Dedifferentiated amniotic fluid mesenchymal stem cell (primary cell): ENCODE data around the gene SHROOM2.

Source experiments
- DNase-seq: peaks from one replicate; pipeline ENCODE4 v3.0.0-alpha.2; 2016; ENCODE audit errors: extremely low spot score

Gene SHROOM2

DNA sequence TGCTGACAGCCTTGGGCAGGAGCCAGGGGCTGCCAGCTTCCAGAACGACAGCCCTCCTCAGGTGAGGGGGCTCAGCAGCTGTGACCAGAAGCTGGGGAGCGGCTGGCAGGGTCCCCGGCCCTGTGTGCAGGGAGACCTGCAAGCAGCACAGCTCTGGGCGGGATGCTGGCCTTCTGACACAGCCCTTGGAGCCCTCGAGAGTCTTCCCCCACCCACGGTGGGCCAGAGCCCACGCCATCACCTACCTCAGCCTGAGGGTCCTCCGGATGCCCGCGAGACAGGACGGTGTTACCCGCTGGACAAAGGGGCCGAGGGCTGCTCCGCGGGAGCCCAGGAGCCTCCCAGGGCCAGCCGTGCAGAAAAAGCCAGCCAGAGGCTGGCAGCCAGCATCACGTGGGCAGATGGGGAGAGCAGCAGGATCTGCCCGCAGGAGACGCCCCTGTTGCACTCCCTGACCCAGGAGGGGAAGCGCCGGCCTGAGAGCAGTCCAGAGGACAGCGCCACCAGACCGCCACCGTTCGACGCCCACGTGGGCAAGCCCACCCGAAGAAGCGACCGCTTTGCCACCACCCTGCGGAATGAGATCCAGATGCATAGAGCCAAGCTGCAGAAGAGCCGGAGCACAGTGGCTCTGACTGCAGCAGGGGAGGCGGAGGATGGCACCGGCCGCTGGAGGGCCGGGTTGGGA is 109.1 kb downstream of the SHROOM2 start:
- no peak for DNase-seq

DNA sequence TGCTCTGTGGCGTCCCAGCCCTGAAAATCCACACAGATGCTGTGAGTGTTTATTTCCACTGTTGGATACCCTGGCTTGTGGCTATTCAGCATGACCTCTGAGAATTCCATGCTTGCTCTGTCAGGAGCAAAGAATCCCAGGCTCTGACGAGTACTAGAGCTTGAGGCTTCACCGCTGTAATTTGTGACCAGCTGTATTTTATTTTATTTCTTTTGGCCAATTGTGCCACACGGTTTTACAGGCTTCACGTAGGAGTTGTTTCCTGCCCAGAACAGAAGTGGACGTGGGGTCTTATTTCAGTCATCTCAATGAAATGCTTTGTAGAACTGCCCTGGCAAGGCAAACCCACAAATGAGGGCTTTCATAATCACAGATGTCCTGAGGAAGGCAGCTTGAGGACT is 111.5 kb downstream of the SHROOM2 start:
- peak; percentile 89 for DNase-seq

GRCh38 chrX:9899640-9900111 is 113.4 kb downstream of the SHROOM2 start:
- no peak for DNase-seq

DNA sequence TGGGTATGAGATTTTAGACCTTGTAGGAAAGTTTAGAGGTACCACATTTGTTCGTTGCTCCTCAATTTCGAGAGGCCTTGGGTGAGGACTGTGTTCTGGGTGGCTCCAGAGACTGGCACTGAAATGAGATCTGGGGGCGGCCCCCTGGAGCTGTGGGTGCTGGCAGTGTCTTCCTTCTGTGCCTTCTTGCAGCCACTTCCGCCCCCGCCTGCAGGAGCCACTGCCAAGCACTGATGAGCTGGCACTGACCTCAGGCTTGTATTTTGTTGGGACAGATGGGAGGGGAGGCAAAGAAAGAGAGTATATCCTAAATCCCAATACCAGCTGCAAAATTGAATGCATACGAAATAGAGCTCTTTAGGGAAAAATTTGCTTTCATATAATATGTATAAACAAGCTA is 116.4 kb downstream of the SHROOM2 start:
- no peak for DNase-seq

DNA sequence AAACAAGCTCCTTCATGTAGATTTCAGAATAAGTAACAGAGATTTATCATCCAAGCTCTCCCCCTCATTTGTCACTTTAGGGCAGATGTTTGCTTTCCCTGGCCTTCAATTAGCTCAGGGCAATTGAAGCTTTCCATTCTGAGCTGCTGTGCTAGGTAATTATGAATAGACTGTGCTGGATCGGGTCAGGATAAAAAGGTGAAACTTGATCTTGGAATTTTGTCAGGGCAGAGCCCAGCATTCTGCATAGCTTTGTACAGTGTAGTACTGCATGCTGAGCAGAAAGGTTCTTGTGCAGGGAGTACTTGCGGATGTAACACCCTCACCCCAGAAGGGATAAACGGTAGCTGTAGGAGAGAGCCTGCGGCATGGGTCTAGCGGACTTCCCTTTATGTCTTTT is 116.9 kb downstream of the SHROOM2 start:
- no peak for DNase-seq

- DNase-seq: peak; percentile 54
Observed at GRCh38 chrX:9905288-9905687, 119.1 kb downstream of the SHROOM2 start.

DNA sequence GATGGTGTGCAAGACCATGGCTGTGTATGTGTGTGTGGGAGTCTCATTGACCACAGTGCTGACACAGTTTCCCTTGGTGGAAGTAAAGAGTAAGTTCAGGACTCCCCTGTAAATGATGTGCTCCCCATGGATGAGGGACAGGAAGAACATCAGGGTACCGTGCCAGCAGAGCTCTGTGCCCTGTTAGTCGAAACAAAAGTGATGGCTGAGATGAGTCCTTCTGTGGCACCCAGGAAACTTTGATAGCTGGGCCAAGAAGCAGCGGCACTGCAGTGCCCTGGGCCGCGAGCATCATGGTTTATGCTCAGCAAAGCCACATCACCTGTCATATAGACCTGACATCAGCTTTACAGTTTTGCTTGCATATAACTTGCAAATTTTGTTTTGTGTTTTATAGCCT is 119.5 kb downstream of the SHROOM2 start:
- no peak for DNase-seq

DNA sequence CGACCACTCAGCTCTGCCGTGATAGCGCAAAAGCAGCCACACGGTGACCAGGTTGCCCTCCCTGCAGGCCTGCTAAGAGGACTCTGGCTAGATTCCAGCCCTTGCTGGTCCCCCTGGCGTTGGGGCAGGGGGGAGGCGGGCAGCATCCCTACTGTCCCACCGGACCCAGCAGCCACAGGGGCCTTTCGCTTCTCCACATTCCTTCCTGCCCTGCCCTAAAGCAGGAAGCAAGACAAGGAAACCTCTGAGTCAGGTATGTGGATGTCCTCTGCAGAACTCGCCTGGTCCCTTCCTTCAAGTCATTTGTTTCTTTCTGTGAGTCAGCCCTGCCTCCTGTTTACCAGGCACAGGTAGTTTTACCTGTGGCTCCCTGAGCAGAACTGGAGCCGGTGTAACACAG is 120.7 kb downstream of the SHROOM2 start:
- DNase-seq: no peak

- no peak for DNase-seq
Observed at GRCh38 chrX:9907645-9908387, 121.6 kb downstream of the SHROOM2 start.

GRCh38 chrX:9909254-9909653 is 123.0 kb downstream of the SHROOM2 start:
- no peak for DNase-seq

DNA sequence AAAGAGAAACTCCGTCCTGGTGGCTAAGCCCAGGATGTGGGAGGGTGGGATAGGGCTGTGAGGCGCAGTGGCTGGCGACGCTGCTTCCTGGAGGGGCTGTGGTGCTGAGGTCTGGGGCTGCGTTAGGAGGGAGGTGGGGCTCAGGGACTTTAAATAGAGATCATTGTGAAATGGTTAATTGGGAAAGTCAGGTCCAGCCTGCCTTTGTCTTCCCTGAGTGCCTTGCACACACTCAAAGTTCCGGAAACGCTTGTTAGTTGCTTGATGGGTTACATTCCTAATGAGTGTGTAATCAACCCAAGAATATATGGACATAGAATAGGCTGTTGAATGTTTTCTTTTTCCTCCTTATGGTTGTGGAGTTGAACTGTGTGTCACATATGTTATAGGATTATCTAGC is 125.3 kb downstream of the SHROOM2 start:
- peak; percentile 46 for DNase-seq

- no peak for DNase-seq
Observed at GRCh38 chrX:9912351-9913145, 126.3 kb downstream of the SHROOM2 start.

GRCh38 chrX:9913146-9913433 is 126.9 kb downstream of the SHROOM2 start:
- no peak for DNase-seq

- no peak for DNase-seq
Observed at GRCh38 chrX:9917861-9918260, 131.6 kb downstream of the SHROOM2 start.

DNA sequence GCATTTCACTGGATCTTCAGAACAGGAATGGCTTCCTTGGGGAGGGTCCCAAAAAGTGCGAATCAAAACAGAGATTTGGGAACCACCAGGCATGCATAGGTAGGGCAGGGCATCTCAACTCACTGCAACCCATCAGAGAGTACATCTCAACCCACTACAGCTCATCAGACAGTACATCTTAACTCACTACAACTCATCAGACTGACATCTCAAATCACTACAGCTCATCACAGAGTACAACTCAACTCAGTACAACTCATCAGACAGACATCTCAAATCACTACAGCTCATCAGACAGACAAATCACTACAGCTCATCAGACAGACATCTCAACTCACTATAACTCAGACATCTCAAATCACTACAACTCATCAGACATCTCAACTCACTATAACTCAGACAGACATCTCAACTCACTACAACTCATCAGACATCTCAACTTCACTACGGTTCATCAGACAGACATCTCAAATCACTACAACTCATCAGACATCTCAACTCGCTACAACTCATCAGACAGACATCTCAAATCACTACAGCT is 133.5 kb downstream of the SHROOM2 start:
- DNase-seq: no peak

DNA sequence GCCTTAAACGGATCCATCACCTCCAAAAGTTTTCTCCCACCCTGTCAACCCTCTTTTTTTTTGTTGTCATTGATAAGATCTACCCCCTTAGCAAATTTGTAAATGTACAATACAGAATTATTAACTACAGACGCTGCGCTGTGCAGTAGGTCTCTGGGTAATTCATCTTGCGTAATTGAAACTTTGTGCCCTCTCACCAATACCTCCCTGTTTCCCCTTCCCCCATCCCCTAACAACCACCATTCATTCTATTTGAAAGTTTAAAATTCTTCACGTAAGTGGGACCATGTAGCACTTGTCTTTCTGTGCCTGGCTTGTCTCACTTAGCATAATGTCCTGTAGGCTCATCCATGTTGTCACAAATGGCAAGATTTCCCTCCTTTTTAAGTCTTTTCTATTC is 135.2 kb downstream of the SHROOM2 start:
- no peak for DNase-seq

DNA sequence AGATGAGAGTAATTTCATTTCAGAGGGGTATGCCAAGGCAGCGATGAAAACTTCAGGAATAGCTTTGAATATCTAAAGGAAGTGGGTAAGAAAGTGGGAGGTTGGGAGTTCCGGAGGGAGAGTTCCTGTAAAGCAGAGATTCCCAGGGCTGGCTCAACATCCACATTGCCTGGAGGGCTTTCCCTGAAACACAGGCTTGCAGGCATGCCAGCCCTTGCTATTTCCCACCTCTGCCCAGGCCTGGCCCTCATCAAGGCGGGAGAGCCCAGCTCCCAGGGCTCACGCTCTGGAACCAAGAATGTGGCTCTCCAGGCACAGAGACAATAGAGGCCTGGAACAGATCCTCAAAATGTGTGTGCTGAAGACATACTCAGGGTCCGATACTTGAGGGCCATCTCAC is 137.1 kb downstream of the SHROOM2 start:
- no peak for DNase-seq

- no peak for DNase-seq
Observed at GRCh38 chrX:9926002-9926401, 139.8 kb downstream of the SHROOM2 start.

- no peak for DNase-seq
Observed at GRCh38 chrX:9927698-9928482, 141.7 kb downstream of the SHROOM2 start.

DNA sequence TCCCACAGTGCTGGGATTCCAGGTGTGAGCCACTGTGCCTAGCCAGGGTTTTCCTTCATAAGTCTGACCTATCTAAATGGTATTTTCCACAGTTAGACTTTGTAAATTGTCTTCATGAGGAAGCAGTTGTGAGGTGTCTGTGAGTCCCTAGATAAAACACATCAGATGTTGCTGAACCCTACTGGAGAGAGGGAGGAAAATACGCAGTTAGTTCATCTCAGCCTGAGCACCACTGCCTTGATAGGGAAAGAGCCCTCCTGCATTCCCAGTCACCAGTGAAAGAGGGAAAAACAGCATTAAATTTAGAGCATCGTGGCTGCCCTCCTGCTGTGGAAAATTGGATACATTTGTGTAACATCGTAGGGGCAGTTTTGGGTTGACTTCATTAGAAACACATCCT is 149.2 kb downstream of the SHROOM2 start:
- no peak for DNase-seq

GRCh38 chrX:9937761-9938160 is 151.5 kb downstream of the SHROOM2 start:
- no peak for DNase-seq

DNA sequence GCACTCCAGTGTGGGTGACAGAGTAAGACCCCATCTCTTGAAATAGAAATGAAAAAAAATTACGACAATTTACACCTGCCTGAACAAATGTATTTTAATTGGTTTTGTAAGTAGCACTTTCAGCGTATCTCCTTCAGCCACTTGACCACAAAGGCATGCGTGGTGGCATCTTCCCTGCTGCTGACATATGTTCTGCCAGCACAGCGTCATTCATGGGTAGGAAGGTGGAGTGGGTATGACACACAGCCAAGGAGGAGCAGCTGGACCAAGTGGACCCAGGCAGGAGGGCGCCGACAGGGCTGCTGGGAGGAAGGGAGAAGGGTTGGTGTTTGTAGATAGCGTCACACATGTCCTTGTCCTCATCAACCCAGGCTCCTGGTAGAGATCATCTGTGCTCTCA is 152.3 kb downstream of the SHROOM2 start:
- no peak for DNase-seq
